Transverse colon (tissue), 4 donors: Measurements from ENCODE around the gene BCL11B. TPM values are rescaled to one million over a fixed set of nuclear protein-coding genes. Genes with fewer than 3 reads are reported as not detected.

Experiments
- DNase-seq: peaks from one replicate; pipeline ENCODE4 v3.0.0-alpha.2; 2019
- H3K27ac ChIP-seq, 4 donors: fragments of 200-600 bp; sonication (generic); 2 replicates each; pipeline ENCODE4 v1.5.1; 2016 to 2018; ENCODE audit warnings: inconsistent platforms in 4 of 4
- H3K27me3 ChIP-seq: fragments of 200-600 bp; sonication (generic); 2 replicates; pipeline ENCODE4 v1.5.1; 2017; ENCODE audit warnings: inconsistent platforms
- H3K36me3 ChIP-seq, 4 donors: fragments of 200-600 bp; sonication (generic); 2 replicates each; pipeline ENCODE4 v1.5.1; 2017 to 2019; ENCODE audit warnings: inconsistent platforms in 4 of 4
- H3K4me1 ChIP-seq, 4 donors: fragments of 200-600 bp; sonication (generic); 2 replicates each; pipeline ENCODE4 v1.5.1; 2017 to 2020; ENCODE audit warnings: inconsistent platforms in 4 of 4
- H3K4me3 ChIP-seq, 4 donors: fragments of 200-600 bp; sonication (generic); 1 replicate in 1 of 4; 2 replicates in 3 of 4; pipeline versions ENCODE4 v1.5.1 to v1.6.1; 2017 to 2019; ENCODE audit warnings: inconsistent platforms in 4 of 4
- H3K9me3 ChIP-seq, 2 donors: fragments of 200-600 bp; sonication (generic); 2 replicates each; pipeline ENCODE4 v1.5.1; 2017 to 2019; ENCODE audit warnings: inconsistent platforms in 2 of 2
- CTCF ChIP-seq, 5 experiments: fragments of 200-600 bp in 3 of 5; fragments of 450-650 bp in 2 of 5; sonication (generic) in 3 of 5; IDR thresholded peaks; 1 replicate in 2 of 5; 2 replicates in 3 of 5; pipeline ENCODE4 v1.5.1; 2016 to 2017; ENCODE audit warnings: antibody characterized with exemption in 5 of 5, inconsistent platforms in 3 of 5, mild to moderate bottlenecking in 2 of 5, moderate library complexity in 1 of 5
- EP300 ChIP-seq: sonication (generic); formaldehyde crosslinking; IDR thresholded peaks from one replicate; pipeline ENCODE4 v1.6.1; 2017; ENCODE audit warnings: antibody characterized with exemption, low read depth
- POLR2A ChIP-seq: fragments of 450-650 bp; IDR thresholded peaks from one replicate; pipeline ENCODE4 v1.6.1; 2016; ENCODE audit warnings: antibody characterized with exemption, mild to moderate bottlenecking, moderate library complexity
- POLR2AphosphoS5 ChIP-seq, 3 donors: sonication (generic); formaldehyde crosslinking; IDR thresholded peaks; one replicate each; pipeline ENCODE4 v1.6.1; 2016; ENCODE audit warnings: antibody characterized with exemption in 3 of 3
- WGBS, 2 donors: methylation state at CpG; one replicate each; pipeline ENCODE4 v1.1.5; 2018; ENCODE audit warnings: low coverage in 1 of 2; 5-methylcytosine and 5-hydroxymethylcytosine counted together
- in situ Hi-C, 4 donors: fragments of 200-750 bp; cut with MboI; loops; one replicate each; pipeline versions ENCODE4 v1.15.0 to v1.15.1; 2017; ENCODE audit warnings: low sequenced_read_pairs in 3 of 4, low pct_ligation_motif_present in 1 of 4, low pct_unique_long_range_greater_than_20kb in 1 of 4
- intact Hi-C: fragments of 100-400 bp; cut with DNase I; formaldehyde crosslinking; loops from one replicate; pipeline ENCODE4 v1.15.1; 2023; ENCODE audit warnings: low total_unique reads
- total RNA-seq, 4 donors: library from RNA; depleted of rRNA; stranded (reverse); fragments of >200 nt; gene quantifications; one replicate each; pipeline ENCODE4 v1.1.0, GENCODE V29; 2016

BCL11B gene
- total RNA-seq, 4 donors from 2014 or later = 0.37 to 4.8 (median 3.7) TPM

- 86 to 90% methylated on average over 14 to 24 of the region's 24 CpGs for WGBS, 2 donors
- no peaks in the 10 kb centered on the region for H3K27me3 ChIP-seq
- TF ChIP-seq CTCF (IDR thresholded peaks at IDR 0.05) = no peak
- TF ChIP-seq POLR2A = no peak
- no peak for TF ChIP-seq EP300
- no peak for TF ChIP-seq POLR2AphosphoS5 (IDR thresholded peaks at IDR 0.05)
- no peak overlapping the region for H3K27ac ChIP-seq
- in situ Hi-C loops = no loop called here
- no peaks in the 10 kb centered on the region for H3K9me3 ChIP-seq
- H3K4me1 ChIP-seq = no peaks in the 10 kb centered on the region
- H3K36me3 ChIP-seq = no peaks in the 10 kb centered on the region
- intact Hi-C loops = no loop called here
- no peak overlapping the region for H3K4me3 ChIP-seq
- DNase-seq = no peak
Measured at GRCh38 chr14:99198746-99199502, 73.1 kb downstream of the BCL11B start.

- intact Hi-C loops (no loop called here), in situ Hi-C loops (no loop called here)
- H3K27ac ChIP-seq = no peak overlapping the region
- 89% methylated on average over 5 of the region's 5 CpGs; no CpG with 5 or more reads in 1 of the 2 donors for WGBS, 2 donors
- H3K9me3 ChIP-seq = no peaks in the 10 kb centered on the region
- no peak overlapping the region for H3K4me3 ChIP-seq
- no peak for DNase-seq
- no peaks in the 10 kb centered on the region for H3K27me3 ChIP-seq
- peaks cover 0 to 8% (median 6%) of the 10 kb centered on the region in 4 donors for H3K4me1 ChIP-seq
- TF ChIP-seq POLR2AphosphoS5 (IDR thresholded peaks at IDR 0.05) (no peak), EP300 (no peak), POLR2A (no peak), CTCF (IDR thresholded peaks at IDR 0.05) (no peak)
- no peaks in the 10 kb centered on the region for H3K36me3 ChIP-seq
Measured at GRCh38 chr14:99196310-99196650, 75.7 kb downstream of the BCL11B start.

- Histone ChIP-seq H3K4me3 (no peak overlapping the region), H3K9me3 (no peaks in the 10 kb centered on the region), H3K36me3 (no peaks in the 10 kb centered on the region), H3K4me1 (peaks cover 0 to 11% (median 8%) of the 10 kb centered on the region in 4 donors), H3K27ac (no peak overlapping the region), H3K27me3 (no peaks in the 10 kb centered on the region)
- no peak for TF ChIP-seq POLR2AphosphoS5 (IDR thresholded peaks at IDR 0.05)
- no peak for TF ChIP-seq POLR2A
- no peak for TF ChIP-seq CTCF (IDR thresholded peaks at IDR 0.05)
- TF ChIP-seq EP300 = no peak
- WGBS, 2 donors = 40 to 57% methylated on average over 2 to 15 of the region's 15 CpGs
- DNase-seq = no peak
- in situ Hi-C loops = no loop called here
- intact Hi-C loops = no loop called here
Measured at GRCh38 chr14:99195602-99196309, 76.2 kb downstream of the BCL11B start.

- in situ Hi-C loops (no loop called here), intact Hi-C loops (no loop called here)
- Histone ChIP-seq H3K4me1 (peaks cover 0 to 12% (median 8%) of the 10 kb centered on the region in 4 donors), H3K27ac (no peak overlapping the region), H3K4me3 (no peak overlapping the region), H3K27me3 (no peaks in the 10 kb centered on the region), H3K36me3 (no peaks in the 10 kb centered on the region), H3K9me3 (no peaks in the 10 kb centered on the region)
- 82% methylated on average over 13 of the region's 13 CpGs; no CpG with 5 or more reads in 1 of the 2 donors for WGBS, 2 donors
- no peak for DNase-seq
- no peak for TF ChIP-seq EP300
- TF ChIP-seq CTCF (IDR thresholded peaks at IDR 0.05) = no peak
- no peak for TF ChIP-seq POLR2A
- TF ChIP-seq POLR2AphosphoS5 (IDR thresholded peaks at IDR 0.05) = no peak
Measured at GRCh38 chr14:99194736-99195135, 77.3 kb downstream of the BCL11B start.
